ENCODE measurements around the gene HFM1.
"Not testable (repeated sequence)": the region's sequence is repeated elsewhere in the genome, so short reads cannot be mapped to it uniquely, and the experiment has no call there.

HFM1 gene

DNA sequence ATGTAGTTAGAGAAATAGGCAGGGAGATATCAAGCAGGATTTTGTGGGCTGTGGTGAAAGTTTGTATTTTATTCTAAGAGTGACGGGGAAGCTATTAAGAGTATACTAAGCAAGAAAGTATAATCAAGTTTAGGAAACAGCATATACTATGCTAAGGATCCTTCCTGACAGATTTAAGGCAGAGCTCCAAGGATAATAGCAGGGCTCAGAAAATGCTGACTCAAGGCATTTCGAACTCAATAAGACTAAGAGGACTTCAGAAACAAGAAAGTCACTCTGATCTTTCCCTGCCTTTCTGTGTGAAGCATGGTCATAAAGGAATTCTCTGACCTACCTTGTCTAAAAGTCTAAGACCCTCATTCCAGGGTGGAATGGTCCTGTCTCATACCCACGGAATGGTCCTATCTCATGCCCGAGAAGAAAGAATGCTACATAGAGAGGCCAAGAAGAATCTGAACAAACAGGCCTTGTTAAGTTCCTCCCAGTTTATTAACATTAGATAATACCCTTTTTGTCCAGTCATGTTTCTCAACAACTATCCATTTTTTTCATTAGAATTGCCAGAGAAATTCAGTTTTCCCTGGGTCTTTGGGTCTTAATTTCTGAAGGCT lies 59.1 kb downstream of the HFM1 start:
- DNase-seq = no peak

DNA sequence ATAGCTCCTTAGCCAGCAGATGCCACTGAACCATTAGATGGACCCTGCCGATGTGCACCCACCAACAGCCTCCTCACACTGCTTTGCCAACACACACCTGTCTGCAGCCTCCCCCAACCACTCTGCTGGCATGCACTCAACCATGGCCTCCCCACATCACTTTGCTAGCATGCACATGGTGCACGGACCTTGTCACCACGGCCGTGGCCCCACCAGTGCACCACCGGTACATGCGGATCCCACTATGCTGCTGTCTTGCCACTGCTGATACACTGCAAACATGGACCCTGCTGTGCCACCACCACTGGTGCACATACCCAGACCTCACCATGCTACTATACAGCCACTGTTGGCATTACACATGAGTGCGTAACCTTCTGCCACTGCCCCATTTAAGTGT lies 66.1 kb downstream of the HFM1 start:
- DNase-seq = no peak

DNA sequence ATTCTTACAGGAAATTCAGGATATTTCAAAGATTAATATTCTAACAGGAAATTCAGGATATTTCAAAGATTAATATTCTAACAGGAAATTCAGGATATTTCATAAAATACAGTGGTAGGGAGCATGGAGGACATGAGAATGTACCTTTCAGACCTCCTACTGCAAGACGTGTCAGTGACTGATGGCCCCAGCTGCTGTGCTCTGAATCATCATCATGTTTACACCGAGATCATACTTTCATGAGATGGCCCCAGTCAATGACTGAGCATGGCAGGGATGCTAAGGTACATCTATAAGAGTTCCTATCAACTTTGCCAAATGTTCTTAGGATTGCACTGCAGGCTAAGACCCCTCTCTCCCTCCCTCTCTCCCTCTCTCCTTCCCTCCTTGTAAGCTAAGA lies 69.0 kb downstream of the HFM1 start:
- DNase-seq = no peak

DNA sequence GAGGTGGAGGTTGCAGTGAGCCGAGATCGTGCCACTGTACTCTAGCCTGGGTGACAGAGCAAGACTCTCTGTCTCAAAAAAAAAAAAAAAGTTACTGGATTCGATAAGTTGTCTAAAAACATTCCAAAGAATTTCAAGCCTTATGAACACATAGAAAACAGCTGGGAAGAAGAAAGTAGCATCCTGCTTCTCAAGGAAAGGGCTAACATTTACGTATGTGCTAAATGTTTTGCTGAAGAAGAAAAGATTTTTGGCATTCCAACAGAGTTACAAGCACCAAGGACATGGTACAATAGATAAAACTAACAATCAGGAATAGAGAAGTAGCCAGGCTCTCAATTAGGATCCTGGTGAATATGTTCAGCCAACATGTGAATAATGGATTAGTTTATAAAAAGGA lies 69.8 kb downstream of the HFM1 start:
- no peak for DNase-seq

DNA sequence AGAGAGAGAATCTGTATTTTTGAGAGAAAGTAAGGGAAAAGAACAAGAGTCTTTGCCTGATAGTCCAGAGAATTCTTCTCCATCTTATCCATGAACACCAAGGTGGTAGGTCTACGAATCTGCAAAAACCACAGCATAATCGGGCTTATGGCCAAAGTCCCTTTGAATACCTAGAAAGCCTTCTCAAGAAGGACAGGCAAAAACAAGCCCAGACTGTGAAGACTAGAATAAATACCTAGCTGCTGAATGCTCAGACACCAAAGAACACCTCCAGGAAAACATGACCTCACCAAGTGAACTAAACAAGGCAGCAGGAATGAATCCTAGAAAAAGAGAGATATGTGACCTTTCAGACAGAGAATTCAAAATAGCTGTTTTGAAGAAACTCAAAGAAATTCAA lies 79.2 kb downstream of the HFM1 start:
- no peak for DNase-seq

DNA sequence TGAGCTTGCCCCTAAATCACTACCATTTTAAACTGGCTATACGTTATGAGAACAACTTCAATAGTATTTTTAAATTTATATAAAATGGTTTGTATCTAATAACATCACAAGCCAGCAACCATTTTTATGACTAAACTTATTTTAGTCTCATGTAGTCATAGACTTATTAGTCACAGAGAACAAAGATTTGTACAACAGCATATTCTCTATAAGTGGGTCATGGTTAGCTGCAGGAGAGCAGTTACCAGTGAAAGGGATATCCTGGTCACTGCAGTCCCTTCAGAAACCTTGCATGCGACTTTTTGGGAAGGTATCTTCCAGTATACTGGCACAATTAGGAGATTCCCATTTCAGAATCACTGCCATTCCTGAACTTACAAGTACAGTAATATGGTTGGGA lies 90.0 kb downstream of the HFM1 start:
- DNase-seq = no peak

DNA sequence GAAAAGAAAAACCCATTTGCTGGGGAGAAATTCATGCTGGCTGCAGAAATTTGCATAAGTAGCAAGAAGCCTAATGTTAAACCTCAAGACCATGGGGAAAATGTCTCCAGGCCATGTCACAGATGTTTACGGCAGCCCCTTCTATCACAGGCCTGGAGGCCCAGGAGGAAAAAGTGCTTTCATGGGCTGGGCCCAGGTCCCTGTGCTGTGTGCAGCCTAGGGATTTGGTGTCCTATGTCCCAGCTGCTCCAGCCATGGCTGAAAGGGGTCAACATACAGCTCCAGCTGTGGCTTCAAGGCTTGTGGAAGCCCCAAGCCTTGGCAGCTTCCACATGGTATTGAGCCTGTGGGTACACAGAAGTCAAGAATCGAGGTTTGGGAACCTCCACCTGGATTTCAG lies 93.0 kb downstream of the HFM1 start:
- no peak for DNase-seq

DNA sequence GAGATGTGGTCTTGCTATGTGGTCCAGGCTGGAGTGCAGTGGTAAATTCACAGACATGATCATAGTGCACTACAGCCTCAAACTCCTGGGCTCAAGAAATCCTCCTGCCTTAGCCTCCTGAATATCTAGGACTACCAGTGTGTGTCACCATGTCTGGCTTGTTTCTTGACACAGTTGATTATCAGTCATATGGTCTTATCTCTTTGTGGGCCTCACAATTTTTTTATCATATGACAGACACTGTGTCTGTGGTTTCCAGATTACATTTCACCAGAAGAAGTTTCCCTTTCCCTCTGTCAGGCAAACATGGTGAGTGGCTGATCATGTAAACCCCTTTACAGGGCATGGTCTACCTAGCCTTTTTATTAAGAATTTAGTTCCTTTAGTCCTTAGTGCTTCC lies 96.1 kb downstream of the HFM1 start:
- DNase-seq = no peak

DNA sequence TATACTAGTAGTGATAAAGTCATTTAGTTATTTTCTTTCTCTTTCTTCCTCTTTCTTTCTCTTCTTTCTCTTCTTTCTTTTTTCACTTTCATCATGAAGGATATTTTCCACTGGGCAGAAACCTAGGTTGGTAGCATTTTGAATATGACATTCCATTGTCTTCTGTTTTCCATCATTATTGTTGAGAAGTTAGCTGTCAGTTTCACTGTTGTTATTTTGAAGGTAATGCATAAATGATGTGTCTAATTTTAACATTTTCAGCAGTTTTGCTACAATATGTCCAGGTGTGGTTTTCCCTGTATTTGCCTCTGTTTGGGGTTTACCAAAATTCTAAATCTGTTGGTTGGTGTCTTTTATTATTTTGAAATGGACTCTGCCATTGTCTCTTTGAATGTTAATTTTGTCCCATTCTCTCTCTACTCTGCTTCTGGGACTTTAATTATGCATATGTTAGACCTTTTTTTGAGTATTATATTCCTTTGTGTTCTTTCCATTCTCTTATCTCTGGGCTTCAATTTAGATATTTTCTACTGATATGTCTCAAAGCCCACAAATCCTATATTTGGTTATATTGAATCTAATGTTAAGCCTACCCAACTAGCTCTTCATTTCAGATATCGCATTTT lies 96.7 kb downstream of the HFM1 start:
- DNase-seq = no peak

DNA sequence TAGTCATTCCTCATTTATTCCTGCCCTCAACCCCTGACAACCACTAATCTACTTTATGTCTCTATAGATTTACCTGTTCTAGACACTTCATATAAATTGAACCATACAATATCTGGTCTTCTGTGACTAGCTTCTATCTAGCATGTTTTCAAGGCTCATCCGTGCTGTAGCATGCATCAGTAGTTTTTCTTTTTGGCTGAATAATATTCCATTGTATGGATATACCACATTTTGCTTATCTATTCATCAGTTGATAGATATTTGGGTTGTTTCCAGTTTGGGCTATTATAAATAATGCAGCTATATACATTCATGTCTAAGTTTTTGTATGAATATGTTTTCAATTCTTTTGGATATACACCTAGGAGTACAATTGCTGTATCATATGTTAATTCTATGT lies 101.5 kb downstream of the HFM1 start:
- DNase-seq = no peak

DNA sequence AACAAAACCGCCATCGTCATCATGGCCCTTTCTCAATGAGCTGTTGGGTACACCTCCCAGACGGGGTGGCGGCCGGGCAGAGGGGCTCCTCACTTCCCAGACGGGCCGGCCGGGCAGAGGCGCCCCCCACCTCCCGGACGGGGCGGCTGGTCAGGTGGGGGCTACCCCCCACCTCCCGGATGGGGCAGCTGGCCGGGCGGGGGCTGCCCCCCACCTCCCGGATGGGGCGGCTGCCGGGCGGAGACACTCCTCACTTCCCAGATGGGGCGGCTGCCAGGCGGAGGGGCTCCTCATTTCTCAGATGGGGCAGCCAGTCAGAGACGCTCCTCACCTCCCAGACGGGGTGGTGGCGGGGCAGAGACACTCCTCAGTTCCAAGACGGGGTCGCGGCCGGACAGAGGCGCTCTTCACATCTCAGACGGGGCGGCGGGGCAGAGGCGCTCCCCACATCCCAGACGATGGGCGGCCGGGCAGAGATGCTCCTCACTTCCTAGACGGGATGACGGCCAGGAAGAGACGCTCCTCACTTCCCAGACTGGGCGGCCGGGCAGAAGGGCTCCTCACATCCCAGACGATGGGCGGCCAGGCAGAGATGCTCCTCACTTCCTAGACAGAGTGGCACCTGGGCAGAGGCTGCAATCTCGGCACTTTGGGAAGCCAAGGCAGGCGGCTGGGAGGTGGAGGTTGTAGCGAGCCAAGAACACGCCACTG lies 115.6 kb downstream of the HFM1 start:
- DNase-seq = not testable (repeated sequence)

DNA sequence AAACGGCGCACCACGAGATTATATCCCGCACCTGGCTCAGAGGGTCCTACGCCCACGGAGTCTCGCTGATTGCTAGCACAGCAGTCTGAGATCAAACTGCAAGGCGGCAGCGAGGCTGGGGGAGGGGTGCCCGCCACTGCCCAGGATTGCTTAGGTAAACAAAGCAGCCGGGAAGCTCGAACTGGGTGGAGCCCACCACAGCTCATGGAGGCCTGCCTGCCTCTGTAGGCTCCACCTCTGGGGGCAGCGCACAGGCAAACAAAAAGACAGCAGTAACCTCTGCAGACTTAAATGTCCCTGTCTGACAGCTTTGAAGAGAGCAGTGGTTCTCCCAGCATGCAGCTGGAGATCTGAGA lies 117.7 kb downstream of the HFM1 start:
- DNase-seq = not testable (repeated sequence)

DNA sequence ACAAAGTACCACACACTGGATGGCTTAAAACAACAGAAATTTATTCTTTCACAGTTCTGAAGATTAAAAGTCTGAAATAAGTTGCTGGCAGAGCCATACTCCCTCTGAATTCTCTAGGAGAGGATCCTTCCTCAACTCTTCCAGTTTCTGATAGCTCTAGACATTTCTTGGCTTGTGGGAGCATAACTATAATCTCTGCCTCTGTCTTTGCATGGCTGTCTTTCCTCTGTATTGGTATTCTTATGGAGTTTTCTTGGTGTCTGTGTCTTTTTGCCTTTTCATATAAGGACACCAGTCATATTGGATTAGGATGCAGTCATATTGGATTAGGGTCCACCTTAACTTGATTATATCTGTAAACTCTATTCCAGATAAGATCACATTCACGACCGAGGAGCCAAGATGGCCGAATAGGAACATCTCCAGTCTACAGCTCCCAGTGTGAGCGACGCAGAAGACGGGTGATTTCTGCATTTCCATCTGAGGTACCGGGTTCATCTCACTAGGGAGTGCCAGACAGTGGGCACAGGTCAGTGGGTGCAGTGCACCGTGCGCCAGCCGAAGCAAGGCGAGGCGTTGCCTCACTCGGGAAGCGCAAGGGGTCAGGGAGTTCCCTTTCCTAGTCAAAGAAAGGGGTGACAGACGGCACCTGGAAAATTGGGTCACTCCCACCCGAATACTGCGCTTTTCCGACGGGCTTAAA lies 118.2 kb downstream of the HFM1 start:
- not testable (repeated sequence) for DNase-seq

DNA sequence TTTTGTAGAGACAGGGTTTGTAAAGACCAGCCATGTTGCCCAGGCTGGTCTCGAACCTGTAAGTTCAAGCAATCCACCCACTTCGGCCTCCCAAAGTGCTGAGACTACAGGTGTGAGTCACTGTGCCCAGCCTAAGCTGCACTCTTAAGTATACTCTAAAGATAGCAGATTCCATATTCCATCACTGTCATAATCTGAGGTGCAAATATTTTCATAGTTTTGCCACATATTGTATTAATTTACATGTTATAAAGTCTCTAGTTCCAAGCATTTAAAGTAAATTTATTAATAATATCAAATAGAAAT lies 121.3 kb downstream of the HFM1 start:
- DNase-seq = no peak

DNA sequence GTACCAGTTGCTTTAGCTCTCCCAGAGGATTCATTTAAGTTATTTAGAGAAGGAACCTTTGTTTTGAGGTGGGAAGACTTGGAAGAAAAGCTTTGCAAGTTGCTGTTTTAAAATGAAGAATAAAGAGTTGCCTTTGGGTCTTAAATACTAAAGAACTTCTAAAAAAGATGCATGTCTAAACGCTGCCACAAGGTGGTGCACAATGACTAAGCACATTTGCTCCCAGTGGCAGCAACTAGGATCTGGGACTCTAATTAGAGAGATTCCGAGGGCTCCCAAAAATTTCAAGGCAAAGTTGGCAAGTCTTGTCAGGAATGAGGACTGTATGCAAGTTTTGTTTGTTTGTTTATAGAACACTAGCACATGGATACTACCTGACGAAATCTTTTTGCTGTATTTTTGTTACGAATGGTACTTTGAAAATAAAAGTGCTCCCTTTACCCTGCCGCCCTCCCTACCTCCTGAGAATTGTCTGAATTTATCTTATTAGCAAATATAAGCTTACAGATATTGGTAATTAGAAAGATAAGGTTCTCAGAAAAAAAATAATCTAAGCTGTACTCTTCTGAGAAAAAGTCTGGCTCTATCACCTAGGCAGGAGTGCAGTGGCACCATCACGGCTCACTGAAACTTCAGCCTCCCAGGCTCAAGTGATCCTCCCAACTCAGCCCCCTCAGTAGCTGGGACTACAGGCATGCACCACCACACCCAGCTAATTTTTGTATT lies 121.8 kb downstream of the HFM1 start:
- DNase-seq = peak; percentile 32

DNA sequence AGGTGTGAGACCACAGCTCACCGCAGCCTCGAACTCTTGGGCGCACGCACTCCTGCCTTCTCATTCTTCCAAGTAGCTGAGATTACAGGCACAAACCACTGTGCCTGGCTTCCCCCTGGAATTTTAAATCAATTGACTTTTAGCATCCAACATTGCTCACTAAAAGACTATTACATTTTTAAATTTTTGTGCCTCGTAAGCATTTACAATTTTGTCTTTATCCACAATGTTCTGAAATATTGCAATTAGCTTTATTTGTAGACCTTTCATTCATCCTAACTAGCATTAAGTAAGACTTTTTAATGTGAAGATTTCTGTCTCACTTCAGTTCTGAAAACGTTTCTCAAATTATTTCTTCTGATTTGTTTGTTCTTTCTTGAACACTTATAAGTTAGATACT lies 122.9 kb downstream of the HFM1 start:
- no peak for DNase-seq

DNA sequence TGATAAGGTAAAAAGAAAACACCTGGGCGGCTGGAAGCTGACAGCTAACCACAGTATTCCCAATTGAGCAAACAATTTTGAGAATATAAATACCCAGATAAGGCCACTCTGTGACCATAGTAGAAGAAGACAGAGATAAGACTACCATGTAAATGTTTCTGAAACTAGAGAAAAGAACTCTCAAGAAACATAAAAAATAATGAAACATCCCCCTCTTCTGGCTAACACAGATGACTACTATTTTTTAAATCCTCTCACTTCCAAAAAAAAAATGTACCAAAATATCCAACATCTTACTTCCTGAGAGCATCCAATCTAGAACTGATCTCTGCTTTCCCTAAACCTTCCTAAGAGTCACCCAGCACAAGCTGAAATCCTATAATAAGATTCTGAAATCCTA lies 125.9 kb downstream of the HFM1 start:
- DNase-seq = peak; percentile 31

DNA sequence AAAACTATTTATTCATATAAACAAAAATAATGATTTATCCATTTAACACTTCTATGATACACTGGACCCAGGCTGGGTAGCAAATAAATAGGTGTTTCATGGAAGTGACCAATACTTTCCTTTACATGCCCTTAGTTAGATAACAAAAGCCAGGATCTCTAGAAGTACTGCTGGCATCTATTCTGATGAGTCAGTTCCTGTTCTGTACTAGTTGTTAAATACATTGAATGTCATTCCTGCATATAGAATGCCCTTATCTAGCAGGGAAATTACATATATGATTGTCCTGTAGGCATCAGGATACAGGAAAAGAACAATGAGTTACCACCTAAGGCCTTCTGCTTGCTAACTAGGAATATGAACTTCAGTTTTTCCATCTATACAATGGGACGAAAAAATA lies 130.8 kb downstream of the HFM1 start:
- no peak for DNase-seq

DNA sequence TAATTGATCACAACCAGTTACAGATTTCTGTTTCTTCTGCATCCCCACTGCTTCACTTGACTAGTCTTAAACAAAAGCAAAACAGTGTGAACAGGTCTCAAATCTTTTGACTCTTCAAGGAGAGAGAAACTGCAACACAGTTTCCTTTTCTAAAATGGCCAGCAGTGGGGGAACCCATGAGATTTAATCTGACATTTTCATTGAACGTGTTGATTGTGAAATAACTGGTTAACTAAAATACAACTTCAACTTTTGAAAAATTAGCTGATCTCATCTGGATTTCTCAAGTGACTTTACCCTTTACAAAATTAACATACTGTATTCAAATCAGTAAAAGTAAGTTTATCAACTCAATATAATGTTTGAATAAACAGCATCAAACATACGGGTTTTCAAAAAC lies 143.0 kb downstream of the HFM1 start:
- DNase-seq = no peak

DNA sequence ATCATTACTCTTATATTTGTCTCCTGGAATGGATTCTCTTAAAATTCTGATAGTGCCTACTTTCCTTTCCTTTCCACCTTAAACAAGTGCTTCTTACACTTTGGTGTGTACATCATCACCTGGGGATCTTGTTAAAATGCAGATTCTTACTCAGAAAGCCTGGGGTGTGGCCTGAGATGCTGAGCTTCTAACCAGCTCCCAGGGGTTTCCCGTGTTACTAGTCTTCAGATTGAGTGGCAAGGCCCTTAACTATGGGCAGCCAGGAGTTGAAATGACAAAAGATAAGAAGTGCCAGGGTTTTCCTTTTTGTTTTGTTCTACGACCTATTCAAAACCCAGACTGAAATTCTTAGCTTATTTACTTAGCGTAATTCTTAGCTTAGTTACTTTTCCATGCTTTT lies 159.2 kb downstream of the HFM1 start:
- no peak for DNase-seq

DNA sequence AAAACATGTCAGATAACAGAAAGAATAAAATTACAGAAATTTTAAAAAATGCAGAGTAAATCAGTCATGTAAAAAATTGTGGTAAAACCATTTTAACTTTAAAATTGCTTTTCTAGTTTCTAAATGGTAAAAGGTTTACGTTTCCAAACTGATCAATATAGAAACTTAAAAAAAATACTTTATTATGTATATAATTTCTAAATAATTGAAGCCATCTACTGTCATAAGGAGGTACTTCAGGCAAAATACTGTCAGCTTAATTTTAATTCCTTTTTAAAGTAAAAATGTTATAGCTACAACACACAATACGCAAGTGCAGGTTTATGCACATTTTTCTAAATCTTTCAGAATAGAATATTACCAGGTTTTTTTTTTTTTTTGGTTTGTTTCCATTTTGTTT lies 159.9 kb downstream of the HFM1 start:
- DNase-seq = no peak

DNA sequence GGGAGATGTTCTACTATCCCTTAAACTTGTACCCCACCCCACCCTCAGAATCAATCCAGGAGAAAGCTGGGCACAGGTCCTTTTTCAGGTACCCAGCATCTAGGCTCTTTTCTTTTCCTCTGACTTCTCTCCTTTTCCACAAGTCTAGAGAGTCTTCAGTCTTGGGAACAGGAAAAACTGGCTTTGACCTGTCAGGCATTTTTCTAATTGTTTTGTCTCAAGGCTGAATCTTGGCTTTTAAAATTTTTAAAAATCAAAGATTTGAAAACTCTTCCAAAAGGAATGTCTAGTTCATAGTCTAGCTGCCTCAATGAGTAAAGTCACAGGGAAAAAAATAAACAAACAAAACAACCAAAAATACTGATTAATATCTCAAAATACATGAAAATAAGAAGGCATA lies 161.5 kb downstream of the HFM1 start:
- no peak for DNase-seq

DNA sequence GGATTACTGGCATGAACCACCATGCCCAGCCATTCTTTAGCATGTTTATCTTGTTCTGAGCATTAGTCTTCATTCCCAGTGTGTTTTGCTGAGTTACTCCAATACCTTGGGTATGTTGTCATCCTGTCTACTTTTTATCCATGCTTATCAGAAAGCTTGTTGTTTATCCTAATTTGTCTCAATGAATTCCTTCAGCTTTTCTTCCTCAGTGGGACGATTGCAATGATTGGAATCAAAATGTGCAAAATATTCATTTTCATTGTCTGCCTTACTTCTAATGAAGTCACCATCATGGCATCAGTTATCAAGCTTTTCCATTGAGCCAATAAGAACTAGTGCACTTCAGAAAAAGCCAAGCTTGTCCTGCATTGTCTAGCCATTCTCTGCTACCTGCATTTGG lies 170.5 kb downstream of the HFM1 start:
- DNase-seq = no peak

DNA sequence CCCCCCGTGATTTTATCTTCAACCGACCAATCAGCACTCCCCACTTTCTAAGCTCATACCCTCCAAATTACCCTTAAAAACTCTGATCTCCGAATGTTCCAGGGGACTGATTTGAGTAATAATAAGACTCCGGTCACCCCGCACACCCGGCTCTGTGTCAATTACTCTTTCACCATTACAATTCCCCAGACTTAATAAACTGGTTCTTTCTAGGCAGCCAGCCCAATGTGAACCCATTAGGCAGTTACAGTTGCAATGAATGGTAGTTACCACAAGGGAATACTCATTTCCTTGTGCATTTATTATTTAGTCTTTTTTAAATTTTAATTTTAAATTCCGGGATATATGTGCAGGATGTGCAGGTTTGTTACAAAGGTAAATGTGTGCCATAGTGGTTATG lies 177.9 kb downstream of the HFM1 start:
- DNase-seq = no peak

Measured in MV-4-11 (cell line).